A549 (cell line): ENCODE measurements around the gene PIH1D1.

Experiments
- ESRRA ChIP-seq: fragments of 150-350 bp; IDR thresholded peaks from 2 replicates; pipeline ENCODE4 v1.6.1; 2014; ENCODE audit warnings: mild to moderate bottlenecking, low read length, borderline replicate concordance
- HEYL ChIP-seq: fragments of 250-450 bp; sonication (Bioruptor Pico); IDR thresholded peaks from 2 replicates; pipeline ENCODE4 v1.8.0; 2021; ENCODE audit warnings: mild to moderate bottlenecking, moderate library complexity
- TF ChIP-seq, protein P1 (sequence below): fragments of 150-350 bp; IDR thresholded peaks from 2 replicates; pipeline ENCODE4 v1.6.1; 2014; ENCODE audit warnings: low read depth, mild to moderate bottlenecking, low read length
- TF ChIP-seq, protein P2 (sequence below): fragments of >200 bp; sonication (Bioruptor Twin); formaldehyde crosslinking; IDR thresholded peaks from 3 replicates; pipeline ENCODE4 v1.5.1; 2016

DNA sequence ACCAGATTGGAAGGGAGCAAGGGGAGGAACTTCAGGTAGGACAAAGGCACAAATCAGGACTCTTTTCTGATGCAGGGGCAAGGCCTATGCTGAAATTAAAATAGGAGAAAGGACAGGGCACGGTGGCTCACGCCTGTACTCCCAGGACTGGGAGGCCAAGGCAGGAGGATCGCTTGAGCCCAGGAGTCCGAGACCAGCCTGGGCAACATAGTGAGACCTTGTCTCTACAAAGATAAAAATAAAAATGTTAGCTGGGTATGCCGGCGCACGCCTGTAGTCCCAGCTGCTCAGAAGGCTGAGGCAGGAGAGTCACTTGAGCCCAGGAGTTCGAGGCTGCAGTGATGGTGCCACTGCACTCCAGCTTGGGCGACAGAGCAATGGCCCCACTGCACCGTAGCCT lies 15.9 kb downstream of the PIH1D1 start:
- TF ChIP-seq HEYL (CRISPR knock-in tag) (no peak), ESRRA (no peak)
- TF ChIP-seq, protein P1, sequence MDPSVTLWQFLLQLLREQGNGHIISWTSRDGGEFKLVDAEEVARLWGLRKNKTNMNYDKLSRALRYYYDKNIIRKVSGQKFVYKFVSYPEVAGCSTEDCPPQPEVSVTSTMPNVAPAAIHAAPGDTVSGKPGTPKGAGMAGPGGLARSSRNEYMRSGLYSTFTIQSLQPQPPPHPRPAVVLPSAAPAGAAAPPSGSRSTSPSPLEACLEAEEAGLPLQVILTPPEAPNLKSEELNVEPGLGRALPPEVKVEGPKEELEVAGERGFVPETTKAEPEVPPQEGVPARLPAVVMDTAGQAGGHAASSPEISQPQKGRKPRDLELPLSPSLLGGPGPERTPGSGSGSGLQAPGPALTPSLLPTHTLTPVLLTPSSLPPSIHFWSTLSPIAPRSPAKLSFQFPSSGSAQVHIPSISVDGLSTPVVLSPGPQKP = no peak
- TF ChIP-seq, protein P2, sequence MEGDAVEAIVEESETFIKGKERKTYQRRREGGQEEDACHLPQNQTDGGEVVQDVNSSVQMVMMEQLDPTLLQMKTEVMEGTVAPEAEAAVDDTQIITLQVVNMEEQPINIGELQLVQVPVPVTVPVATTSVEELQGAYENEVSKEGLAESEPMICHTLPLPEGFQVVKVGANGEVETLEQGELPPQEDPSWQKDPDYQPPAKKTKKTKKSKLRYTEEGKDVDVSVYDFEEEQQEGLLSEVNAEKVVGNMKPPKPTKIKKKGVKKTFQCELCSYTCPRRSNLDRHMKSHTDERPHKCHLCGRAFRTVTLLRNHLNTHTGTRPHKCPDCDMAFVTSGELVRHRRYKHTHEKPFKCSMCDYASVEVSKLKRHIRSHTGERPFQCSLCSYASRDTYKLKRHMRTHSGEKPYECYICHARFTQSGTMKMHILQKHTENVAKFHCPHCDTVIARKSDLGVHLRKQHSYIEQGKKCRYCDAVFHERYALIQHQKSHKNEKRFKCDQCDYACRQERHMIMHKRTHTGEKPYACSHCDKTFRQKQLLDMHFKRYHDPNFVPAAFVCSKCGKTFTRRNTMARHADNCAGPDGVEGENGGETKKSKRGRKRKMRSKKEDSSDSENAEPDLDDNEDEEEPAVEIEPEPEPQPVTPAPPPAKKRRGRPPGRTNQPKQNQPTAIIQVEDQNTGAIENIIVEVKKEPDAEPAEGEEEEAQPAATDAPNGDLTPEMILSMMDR = no peak
